Left lobe of liver (tissue), 2 donors: ENCODE results near the gene SPRR2F. TPM values are rescaled to one million over a fixed set of nuclear protein-coding genes. Genes with fewer than 3 reads are reported as not detected.
"Not testable (repeated sequence)": the region's sequence is repeated elsewhere in the genome, so short reads cannot be mapped to it uniquely, and the experiment has no call there.

Experiments
- ATAC-seq: fragments of 200-7000 bp; cut with Tn5 transposase; one replicate; pipeline ENCODE4 v1.9.1; 2020; ENCODE audit warnings: mild to moderate bottlenecking, moderate library complexity
- DNase-seq: peaks from one replicate; pipeline ENCODE4 v3.0.0-alpha.2; 2020; ENCODE audit warnings: low spot score
- total RNA-seq: library from RNA; stranded (reverse); gene quantifications from one replicate; pipeline ENCODE4 v1.2.1, GENCODE V29; 2021
- donor health status: DM: no; HTN: no; CAD: no; lungs with moderate emphysema.
- donor health status: DM: no; HTN: yes; CAD: no.

The SPRR2F gene, protein sequence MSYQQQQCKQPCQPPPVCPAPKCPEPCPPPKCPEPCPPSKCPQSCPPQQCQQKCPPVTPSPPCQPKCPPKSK
- not detected for total RNA-seq

- ATAC-seq: no peak
- DNase-seq: no peak
Observed at GRCh38 chr1:153113416-153113815, at the start of gene SPRR2F. TSS of gene SPRR2F (minus strand) at chr1:153113516. CDS start at chr1:153112733, 783 bp downstream.

- DNase-seq: no peak
- ATAC-seq: no peak
Observed at GRCh38 chr1:153155541-153155940, 42.2 kb upstream of the SPRR2F start.

- no peak for ATAC-seq
Observed at GRCh38 chr1:153152481-153152880, 39.2 kb upstream of the SPRR2F start.

DNA sequence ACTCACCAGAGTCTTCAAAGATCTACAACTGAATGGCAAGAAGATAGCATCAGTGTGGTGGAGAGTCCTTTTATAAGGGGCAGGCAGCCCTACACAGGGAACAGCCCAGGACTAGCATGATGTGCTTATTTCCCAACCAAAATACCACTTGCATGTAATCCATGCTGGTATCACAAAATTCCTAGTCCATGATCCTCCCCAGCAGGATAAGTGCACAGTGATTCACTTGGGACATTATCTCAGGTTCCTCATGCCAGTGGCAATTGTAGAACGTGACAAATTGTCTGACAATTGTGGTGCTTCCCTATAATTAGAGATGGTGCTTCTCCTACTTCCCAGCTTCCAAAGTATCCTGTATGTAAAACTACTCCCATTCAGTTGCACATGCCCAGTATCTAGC is 37.5 kb upstream of the SPRR2F start, which contains the start of gene SPRR2G:
Gene SPRR2G, minus strand, starts transcription at position 45 of the 400 bp plus-strand sequence. CDS start 780 bp downstream, outside the sequence.
- ATAC-seq (no peak), DNase-seq (no peak)

More at GRCh38 chr1:153152481-153152880, 39.2 kb upstream of the SPRR2F start:
- DNase-seq: no peak

DNA sequence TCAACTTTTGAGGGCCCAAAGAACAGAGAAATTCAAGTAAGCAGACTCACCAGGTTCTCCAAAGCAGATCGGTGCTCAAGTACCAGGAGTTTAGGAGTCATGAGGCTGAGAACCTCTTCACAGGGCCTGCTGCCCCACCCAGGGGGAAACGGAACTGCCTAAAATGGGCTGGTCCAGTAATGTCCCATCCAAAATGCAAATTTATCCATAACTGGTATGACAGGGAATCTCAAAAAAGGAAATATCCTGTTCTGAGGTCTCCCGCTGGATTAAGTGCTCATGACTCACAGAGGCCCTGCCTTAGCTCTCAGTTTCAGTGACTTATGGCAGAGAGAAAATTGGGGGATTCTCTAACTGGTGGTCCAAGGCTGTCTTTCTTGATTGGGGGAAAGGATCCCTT is 28.1 kb upstream of the SPRR2F start:
- DNase-seq (no peak), ATAC-seq (no peak)

DNA sequence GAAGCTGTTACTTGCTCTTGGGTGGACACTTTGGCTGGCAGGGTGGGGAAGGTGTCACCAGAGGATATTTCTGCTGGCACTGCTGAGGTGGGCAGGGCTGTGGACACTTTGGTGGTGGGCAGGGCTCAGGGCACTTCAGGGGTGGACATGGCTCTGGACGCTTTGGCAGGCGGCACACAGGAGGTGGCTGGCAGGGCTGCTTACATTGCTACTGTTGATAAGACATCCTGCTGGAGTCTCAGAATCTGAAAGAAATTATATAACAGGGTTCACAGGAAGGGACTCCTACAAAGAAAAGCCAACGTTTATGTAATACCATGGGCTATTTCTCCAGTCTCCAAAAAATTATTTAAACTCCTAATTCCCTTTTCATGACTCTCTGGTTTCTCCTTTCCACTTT is 27.2 kb upstream of the SPRR2F start:
- DNase-seq: no peak
- ATAC-seq: no peak

DNA sequence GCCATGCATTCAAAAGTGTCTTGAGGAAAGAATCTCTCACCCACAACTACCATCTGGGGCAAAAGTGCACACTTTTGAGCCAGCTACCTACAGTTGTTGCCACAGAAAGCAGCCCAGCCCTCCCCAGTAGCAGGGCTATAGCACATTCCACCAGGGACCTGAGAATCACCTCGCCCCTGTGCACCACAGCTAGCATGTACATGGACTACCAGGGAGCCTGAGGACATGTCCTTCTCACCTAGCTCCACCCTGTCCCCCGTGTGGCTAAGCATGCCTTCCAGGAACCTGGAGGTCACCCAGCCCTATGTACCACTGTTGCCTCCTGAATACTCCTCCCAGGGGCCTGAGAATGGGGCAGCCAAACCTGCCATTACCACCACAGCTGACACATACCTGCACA is 20.4 kb upstream of the SPRR2F start:
- DNase-seq (no peak), ATAC-seq (no peak)

- ATAC-seq: no peak
- DNase-seq: no peak
Observed at GRCh38 chr1:153133267-153133666, 20.0 kb upstream of the SPRR2F start.

GRCh38 chr1:153128688-153129087 is 15.4 kb upstream of the SPRR2F start:
- ATAC-seq, DNase-seq: not testable (repeated sequence)

GRCh38 chr1:153127296-153127695 is 14.0 kb upstream of the SPRR2F start:
- no peak for DNase-seq

DNA sequence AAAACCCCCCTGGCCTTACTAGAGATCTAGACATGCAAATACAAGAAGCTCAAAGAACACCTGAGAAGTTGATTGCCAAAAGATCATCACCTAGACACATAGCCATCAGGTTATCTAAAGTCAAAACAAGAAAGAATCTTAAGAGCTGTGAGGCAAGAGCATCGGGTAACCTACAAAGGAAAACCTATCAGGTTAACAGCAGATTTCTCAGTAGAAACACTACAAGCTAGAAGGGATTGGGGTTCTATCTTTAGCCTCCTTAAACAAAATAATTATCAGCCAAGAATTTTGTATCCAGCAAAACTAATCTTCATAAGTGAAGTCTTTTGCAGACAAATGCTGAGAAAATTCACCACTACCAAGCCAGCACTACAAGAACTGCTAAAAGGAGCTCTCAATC is 12.2 kb upstream of the SPRR2F start:
- no peak for ATAC-seq
- no peak for DNase-seq

More at GRCh38 chr1:153127296-153127695, 14.0 kb upstream of the SPRR2F start:
- ATAC-seq: no peak

DNA sequence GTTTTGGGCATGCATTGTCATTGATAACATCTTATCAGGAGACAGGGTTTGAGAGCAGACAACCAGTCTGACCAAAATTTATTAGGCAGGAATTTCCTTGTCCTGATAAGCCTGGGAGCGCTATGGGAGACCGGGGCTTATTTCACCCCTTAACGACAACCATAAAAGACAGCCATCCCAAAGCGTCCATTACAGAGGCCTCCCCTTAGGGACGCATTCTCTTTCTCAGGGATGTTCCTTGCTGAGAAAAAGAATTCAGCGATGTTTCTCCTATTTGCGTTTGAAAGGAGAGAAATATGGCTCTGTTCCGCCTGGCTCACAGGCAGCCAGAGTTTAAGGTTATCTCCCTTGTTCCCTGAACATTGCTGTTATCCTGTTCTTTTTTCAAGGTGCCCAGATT is 10.5 kb upstream of the SPRR2F start:
- ATAC-seq, DNase-seq: not testable (repeated sequence)

GRCh38 chr1:153122831-153123421 is 9.6 kb upstream of the SPRR2F start:
- no peak for DNase-seq
- no peak for ATAC-seq

- no peak for ATAC-seq
Observed at GRCh38 chr1:153120945-153121344, 7.6 kb upstream of the SPRR2F start.

GRCh38 chr1:153119491-153119971 is 6.2 kb upstream of the SPRR2F start:
- DNase-seq: no peak

More at GRCh38 chr1:153120945-153121344, 7.6 kb upstream of the SPRR2F start:
- no peak for DNase-seq

DNA sequence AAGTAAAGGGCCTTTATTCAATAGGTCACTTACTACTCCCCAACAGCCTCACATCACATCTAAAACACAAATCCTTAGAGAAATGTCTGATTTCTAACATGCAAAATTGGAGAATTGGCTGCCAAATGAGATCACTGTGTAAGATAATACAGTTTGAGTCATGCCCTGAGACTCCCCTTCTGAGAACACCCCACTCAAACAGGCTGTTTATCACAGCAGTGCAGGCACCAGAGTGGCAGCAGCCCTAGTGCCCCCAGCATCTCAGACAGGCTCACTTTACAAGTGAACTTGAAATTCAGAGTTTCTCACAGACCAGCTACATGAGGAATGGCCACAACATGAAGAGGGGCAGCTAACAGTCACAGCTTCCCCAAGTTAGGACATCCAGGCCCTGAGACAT is 1.9 kb upstream of the SPRR2F start:
- not testable (repeated sequence) for ATAC-seq

More at GRCh38 chr1:153119491-153119971, 6.2 kb upstream of the SPRR2F start:
- ATAC-seq: no peak

DNA sequence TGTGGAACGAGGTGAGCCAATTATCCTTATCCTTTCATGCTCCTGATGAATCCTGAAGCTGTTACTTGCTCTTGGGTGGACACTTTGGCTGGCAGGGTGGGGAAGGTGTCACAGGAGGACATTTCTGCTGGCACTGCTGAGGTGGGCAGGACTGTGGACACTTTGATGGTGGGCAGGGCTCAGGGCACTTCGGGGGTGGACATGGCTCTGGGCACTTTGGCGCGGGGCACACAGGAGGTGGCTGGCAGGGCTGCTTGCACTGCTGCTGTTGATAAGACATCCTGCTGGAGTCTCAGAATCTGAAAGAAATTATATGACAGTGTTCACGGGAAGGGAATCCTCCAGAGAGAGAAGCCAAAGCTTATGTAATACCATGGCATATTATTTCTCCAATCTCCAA is 862 bp downstream of the SPRR2F start:
- not testable (repeated sequence) for ATAC-seq, DNase-seq

More for the DNA sequence above, 1.9 kb upstream of the SPRR2F start:
- DNase-seq: not testable (repeated sequence)

- ATAC-seq (no peak), DNase-seq (no peak)
Observed at GRCh38 chr1:153100245-153100644, 13.1 kb downstream of the SPRR2F start.

DNA sequence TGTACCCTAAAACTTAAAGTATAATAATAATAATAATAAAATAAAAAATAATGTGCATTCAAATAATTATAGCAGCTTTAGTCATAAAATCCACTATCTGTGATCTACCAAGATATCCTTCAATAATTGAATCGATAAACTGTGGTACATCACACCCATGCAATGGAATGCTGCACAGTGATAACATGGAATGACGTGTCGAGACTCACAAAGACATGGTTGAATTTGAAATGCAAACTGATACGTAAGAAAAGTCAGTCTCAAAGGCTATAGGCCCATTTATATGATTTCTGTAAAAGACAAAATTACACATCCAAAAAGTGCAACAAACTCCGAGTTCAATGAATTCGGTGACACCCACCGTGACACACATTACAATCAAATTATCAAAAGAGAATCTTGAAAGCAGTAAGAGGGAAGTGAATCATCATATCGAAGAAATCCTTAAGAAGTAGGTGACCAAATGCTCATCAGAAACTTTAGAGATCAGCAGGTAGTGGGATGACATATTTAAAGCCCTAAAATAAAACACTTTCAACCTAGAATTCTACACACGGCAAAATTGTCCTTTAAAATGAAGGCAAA is 13.8 kb downstream of the SPRR2F start:
- DNase-seq: no peak
- no peak for ATAC-seq

- ATAC-seq (no peak), DNase-seq (no peak)
Observed at GRCh38 chr1:153095764-153096163, 17.6 kb downstream of the SPRR2F start.

DNA sequence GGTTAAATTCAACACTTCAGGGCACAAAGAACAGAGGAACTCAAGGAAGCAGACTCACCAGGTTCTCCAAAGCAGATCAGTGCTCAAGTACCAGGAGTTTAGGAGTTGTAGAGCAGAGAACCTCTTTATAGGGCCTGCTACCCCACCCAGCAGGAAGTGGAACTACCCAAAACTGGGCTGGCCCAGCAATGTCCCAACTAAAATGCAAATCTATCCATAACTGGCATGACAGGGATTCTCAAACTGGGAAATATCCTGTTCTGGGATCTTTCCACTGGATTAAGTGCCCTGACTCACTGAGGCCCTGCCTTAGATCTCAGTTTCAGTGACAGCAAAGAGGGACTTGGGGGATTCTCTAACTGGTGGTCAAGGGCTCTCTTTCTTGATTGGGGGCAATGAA is 18.9 kb downstream of the SPRR2F start, which contains the start of gene SPRR2E:
Gene SPRR2E, minus strand, starts transcription at position 101 of the 400 bp plus-strand sequence. CDS start 775 bp downstream, outside the sequence.
- no peak for ATAC-seq
- DNase-seq: no peak

DNA sequence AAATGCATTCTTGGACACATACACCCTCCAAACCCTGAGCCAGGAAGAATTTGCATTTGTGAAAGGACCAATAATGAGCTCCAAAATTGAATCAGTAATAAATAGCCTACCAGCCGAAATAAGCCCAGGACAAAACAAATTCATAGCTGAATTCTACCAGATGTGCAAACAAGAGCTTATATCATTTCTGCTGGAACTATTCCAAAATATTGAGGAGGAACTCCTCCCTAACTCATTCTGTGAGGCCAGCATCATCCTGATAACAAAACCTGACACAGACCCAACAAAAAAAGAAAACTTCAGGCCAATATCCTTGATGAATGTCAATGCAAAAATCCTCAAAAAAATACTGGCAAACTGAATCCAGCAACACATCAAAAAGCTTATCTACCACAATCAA is 25.7 kb downstream of the SPRR2F start:
- no peak for DNase-seq
- no peak for ATAC-seq
